Lower lobe of right lung (tissue), 2 donors: ENCODE results near the gene CEP43. TPM values are rescaled to one million over a fixed set of nuclear protein-coding genes. Genes with fewer than 3 reads are reported as not detected.

Experiments used
- ATAC-seq, 2 donors: fragments of 200-7000 bp; cut with Tn5 transposase; one replicate each; pipeline ENCODE4 v1.9.1; 2020 to 2022; ENCODE audit warnings: mild to moderate bottlenecking in 2 of 2, moderate library complexity in 2 of 2
- DNase-seq: peaks from one replicate; pipeline ENCODE4 v3.0.0-alpha.2; 2020
- H3K27ac ChIP-seq: fragments of 200-600 bp; one replicate; pipeline ENCODE4 v1.8.0; 2022
- H3K27me3 ChIP-seq: fragments of 200-600 bp; one replicate; pipeline ENCODE4 v1.8.0; 2022; ENCODE audit warnings: low read depth
- H3K36me3 ChIP-seq: fragments of 200-600 bp; one replicate; pipeline ENCODE4 v1.8.0; 2022; ENCODE audit warnings: mild to moderate bottlenecking
- H3K4me1 ChIP-seq: fragments of 200-600 bp; one replicate; pipeline ENCODE4 v1.8.0; 2022
- H3K4me3 ChIP-seq: fragments of 200-600 bp; one replicate; pipeline ENCODE4 v1.8.0; 2022; ENCODE audit warnings: mild to moderate bottlenecking
- H3K9me3 ChIP-seq: fragments of 200-600 bp; one replicate; pipeline ENCODE4 v1.8.0; 2022
- intact Hi-C: fragments of 100-400 bp; cut with DNase I; formaldehyde crosslinking; loops from one replicate; pipeline ENCODE4 v1.11.0; 2022
- total RNA-seq: library from RNA; stranded (reverse); fragmentation: NEBNext Ultra II Directional; extraction: Animal tissue kit (Norgen Biotek cat#: 25700); gene quantifications from one replicate; pipeline ENCODE4 v1.2.1, GENCODE V29; 2021
- TF ChIP-seq, protein P1 (sequence below): fragments of 200-600 bp; IDR thresholded peaks from one replicate; pipeline ENCODE4 v1.8.0; 2022; ENCODE audit warnings: antibody characterized with exemption, mild to moderate bottlenecking
- donor health status: DM: no; HTN: yes; CAD: no; lungs with severe emphysema.

The CEP43 gene
- total RNA-seq, 1 donor from 2014 or later = 13.3 TPM

DNA sequence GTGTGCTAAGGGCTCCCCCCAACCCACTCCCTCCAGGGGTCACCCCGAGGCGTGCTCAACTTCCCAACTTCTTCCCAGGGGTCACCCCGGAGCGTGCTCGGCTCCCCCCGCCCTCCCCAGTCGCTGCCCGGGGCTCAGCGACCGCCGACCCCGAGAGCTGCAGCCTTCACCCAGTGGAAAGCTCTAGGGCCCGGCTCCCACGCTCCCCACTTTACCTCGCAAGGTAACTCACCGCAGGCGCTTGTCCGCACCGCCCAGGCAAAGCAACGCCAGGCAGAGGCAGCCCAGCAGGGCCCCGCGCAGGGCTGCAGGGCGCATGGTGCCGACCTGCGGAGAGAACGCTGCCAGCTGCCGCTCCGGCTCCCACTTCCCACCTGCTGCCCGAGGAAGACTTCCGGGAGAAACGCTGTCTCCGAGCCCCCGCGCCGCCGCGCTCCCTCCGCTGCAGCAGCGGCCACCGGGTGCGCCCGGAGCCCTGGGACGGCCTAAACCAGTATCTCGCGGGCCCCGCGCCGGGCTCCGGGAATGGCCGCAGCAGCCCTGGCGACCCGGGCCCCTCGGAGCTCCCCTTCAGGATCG is 43.2 kb upstream of the CEP43 start:
- peak overlapping the region; percentile 98 for H3K27ac ChIP-seq
- no peaks in the 10 kb centered on the region for H3K36me3 ChIP-seq
- no peaks in the 10 kb centered on the region for H3K27me3 ChIP-seq
- TF ChIP-seq, protein P1, sequence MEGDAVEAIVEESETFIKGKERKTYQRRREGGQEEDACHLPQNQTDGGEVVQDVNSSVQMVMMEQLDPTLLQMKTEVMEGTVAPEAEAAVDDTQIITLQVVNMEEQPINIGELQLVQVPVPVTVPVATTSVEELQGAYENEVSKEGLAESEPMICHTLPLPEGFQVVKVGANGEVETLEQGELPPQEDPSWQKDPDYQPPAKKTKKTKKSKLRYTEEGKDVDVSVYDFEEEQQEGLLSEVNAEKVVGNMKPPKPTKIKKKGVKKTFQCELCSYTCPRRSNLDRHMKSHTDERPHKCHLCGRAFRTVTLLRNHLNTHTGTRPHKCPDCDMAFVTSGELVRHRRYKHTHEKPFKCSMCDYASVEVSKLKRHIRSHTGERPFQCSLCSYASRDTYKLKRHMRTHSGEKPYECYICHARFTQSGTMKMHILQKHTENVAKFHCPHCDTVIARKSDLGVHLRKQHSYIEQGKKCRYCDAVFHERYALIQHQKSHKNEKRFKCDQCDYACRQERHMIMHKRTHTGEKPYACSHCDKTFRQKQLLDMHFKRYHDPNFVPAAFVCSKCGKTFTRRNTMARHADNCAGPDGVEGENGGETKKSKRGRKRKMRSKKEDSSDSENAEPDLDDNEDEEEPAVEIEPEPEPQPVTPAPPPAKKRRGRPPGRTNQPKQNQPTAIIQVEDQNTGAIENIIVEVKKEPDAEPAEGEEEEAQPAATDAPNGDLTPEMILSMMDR = no peak
- no peaks in the 10 kb centered on the region for H3K9me3 ChIP-seq
- ATAC-seq (peak; percentile 58 to 65), DNase-seq (no peak)
- peak overlapping the region; percentile 100 for H3K4me3 ChIP-seq
- peaks cover 61% of the 10 kb centered on the region for H3K4me1 ChIP-seq
- intact Hi-C loops = no loop called here

DNA sequence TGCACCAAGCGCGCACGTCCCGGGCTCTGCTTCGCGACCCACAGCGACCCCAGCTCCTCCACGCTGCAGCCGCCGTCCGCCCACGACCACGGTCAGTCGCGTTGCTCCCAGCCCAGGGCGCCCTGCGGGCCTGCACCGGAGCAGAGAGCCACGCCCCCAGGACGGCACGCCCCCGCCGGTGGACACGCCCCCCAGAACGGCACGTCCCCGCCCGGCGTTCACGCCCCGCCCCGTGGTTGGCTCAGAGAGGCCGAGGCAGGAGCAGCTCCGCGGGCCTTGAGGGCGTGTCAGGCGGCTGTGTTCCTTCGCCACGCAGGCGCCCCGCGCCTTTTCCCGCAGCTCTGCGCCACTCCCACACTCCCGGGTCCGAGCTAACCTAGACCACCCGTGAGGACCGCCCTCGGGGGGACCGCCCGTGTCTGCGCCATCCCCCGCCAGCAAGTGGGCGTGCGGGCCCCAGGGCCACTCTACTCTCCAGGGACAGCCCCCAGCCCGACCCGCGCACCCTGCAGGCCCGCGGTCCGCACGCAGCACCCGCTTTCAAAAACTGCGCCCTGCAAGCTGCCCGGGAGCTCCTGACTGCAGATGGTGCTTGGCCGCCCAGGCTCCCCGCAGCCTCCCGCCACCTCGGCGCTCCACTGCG is 42.6 kb upstream of the CEP43 start, which contains the start of gene RNASET2:
Gene RNASET2 (minus strand): TSS at position 107 of the 643 bp plus-strand sequence. CDS start 368 bp downstream, outside the sequence.
- Histone ChIP-seq H3K9me3 (no peaks in the 10 kb centered on the region), H3K27me3 (no peaks in the 10 kb centered on the region), H3K36me3 (no peaks in the 10 kb centered on the region), H3K27ac (peak within 1 kb of the TSS; percentile 98), H3K4me3 (peak within 1 kb of the TSS; percentile 100), H3K4me1 (peaks cover 55% of the 10 kb centered on the region)
- intact Hi-C loops = no loop called here
- DNase-seq (peak; percentile 99), ATAC-seq (peak; percentile 99)
- TF ChIP-seq, protein P1 = no peak

DNA sequence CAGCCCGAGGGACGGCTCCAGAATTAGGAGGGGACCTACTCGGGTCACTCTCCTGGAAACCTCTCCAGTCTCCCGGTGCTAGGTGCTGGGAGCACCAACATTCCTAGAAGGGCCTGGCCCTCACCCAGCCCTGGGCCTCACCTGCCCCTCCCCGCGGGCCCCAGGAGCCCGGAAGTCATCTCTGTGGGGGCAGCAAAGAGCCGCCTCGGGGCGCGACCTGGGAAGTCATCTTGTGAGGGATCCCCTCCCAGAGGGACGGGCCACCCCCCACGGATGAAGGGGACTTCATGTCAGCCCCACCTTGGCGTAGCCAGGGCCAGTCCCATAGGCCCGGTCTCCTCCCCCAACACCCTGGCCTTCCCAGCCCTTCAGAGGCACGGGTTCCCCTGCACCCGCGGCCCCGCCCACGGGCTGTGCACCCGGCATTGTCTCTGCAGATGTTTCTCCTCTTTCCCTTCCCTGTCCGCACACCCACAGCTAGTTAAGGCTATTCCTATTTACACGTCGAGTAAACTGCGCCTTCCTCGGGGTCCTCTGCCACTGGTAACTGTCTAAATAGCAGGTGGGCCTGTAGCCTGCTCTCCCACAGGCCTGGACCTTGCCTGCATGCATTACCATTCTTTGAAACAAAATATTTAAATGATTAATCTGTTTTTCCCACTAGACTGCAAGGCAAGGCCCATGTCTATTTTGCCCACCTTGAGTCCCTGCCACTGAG is 42.0 kb upstream of the CEP43 start:
- no peaks in the 10 kb centered on the region for H3K9me3 ChIP-seq
- ATAC-seq (peak; percentile 66 to 74), DNase-seq (peak; percentile 82)
- H3K36me3 ChIP-seq = no peaks in the 10 kb centered on the region
- TF ChIP-seq, protein P1 = no peak
- peak overlapping the region; percentile 98 for H3K27ac ChIP-seq
- H3K4me3 ChIP-seq = peak overlapping the region; percentile 100
- peaks cover 48% of the 10 kb centered on the region for H3K4me1 ChIP-seq
- intact Hi-C loops = no loop called here
- no peaks in the 10 kb centered on the region for H3K27me3 ChIP-seq

DNA sequence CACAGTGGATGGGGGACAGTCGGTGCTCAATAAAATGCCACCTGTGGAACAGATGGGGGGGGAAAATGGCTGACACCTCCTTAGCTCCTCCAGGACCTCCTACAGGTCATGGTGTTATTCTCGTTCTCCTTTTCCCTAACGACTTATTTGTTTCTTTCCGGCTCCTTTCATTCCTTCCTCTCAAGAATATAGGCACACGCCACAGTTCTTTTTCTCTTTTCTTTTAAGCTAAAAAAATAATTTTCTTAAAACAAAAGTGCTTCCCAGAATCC is 41.5 kb upstream of the CEP43 start:
- no peaks in the 10 kb centered on the region for H3K36me3 ChIP-seq
- peaks cover 48% of the 10 kb centered on the region for H3K4me1 ChIP-seq
- peak overlapping the region; percentile 100 for H3K4me3 ChIP-seq
- no peaks in the 10 kb centered on the region for H3K27me3 ChIP-seq
- DNase-seq (no peak), ATAC-seq (no peak)
- TF ChIP-seq, protein P1 = no peak
- intact Hi-C loops = no loop called here
- H3K27ac ChIP-seq = peak overlapping the region; percentile 98
- H3K9me3 ChIP-seq = no peaks in the 10 kb centered on the region

DNA sequence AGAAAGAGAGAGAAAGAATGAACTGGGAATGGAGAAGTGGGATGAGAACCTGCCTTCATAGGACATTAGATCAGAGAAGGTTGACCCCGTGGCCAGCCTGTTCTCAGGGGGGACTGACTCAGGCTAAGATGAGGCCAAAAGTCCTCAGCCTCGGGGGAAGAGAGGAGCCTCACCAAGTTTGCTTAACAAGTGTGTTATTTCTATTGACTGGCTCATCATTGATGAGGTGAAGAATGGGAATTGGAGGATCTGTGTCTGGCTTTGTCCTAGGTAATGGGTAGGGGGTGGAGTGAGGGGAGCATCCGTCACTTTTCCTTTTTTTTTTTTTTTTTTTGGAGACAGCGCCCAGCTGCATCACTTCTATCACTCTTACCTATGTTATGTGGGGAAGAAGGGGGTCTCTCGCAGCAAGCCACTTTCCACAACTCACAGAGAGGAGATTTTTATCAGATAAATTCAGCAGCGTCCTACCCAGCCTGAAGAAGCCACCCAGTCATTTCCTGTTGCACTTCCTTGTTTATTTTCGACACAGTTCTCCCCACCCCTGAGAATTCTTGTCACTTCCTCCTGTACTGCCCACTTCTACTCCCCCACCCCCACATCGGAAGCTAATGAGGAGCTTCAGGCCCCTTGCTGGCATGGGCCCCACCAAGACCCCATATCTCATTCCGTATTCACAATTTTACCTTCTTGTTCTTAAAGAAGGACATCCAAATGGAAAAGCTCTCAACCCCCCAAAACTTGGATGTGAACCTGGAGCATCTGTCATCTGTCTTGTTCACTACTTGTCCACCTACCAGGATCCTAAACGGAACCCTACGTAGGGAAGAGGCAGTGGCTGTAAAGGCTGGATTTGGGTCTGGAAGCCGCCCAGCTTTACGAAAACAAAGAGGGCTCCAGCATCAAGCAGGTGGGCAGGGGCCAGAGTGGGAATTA is 40.0 kb upstream of the CEP43 start:
- Histone ChIP-seq H3K36me3 (no peaks in the 10 kb centered on the region), H3K9me3 (no peaks in the 10 kb centered on the region), H3K27ac (peak overlapping the region; percentile 86), H3K27me3 (no peaks in the 10 kb centered on the region), H3K4me1 (peaks cover 45% of the 10 kb centered on the region), H3K4me3 (peak overlapping the region; percentile 5)
- ATAC-seq (no peak), DNase-seq (no peak)
- TF ChIP-seq, protein P1 = no peak
- intact Hi-C loops = no loop called here
